Iris pigment epithelial cell (primary cell): ENCODE measurements around the gene CLDN2.

ENCODE experiments used
- DNase-seq: peaks from one replicate; pipeline ENCODE4 v3.0.0-alpha.2; 2011; ENCODE audit warnings: low read depth

Gene CLDN2, protein sequence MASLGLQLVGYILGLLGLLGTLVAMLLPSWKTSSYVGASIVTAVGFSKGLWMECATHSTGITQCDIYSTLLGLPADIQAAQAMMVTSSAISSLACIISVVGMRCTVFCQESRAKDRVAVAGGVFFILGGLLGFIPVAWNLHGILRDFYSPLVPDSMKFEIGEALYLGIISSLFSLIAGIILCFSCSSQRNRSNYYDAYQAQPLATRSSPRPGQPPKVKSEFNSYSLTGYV

DNA sequence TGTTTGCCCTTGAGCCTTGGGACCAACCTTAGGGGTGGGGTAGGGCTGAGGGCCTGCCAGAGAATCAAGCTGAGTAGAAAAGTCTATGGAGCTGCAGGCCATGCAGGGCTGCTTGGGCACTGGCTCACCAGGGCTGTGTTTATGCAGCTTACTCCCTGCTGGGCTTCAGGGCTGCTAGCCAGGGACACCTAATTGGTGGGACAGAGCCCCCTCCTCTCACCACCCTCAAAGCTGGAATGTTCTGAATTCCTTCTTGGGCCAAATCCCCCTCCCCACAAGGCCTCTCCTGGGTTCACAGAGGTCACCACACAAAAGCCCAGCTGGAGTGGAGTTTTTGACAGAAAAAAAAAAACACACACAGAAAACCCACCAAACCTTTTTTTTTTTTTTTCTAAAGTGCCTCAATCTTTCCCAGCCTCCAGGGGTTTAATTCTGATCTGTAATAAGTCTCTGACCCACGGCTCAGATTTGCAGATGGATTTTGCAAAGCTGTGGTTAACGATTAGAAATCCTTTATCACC, at the start of gene CLDN2:
TSS of gene CLDN2 (plus strand) at position 471 of the 521 bp plus-strand sequence. CDS start 7,827 bp downstream, outside the sequence.
- DNase-seq: no peak

DNA sequence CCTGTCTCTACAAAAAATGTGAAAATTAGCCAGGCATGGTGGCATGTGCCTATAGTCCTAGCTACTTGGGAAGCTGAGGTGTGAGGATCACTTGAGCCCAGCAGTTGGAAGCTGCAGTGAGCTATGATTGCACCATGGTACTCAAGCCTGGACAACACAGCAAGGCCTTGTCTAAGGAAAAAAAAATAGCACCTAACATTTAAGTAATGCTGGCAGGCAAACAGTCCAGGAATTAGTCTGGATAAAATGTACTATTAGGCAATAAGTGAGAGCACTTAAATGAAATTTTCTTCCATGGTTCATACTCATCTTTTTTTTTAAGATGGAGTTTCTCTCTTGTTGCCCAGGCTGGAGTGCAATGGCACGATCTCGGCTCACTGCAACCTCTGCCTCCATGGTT, 47.4 kb upstream of the CLDN2 start:
- peak; percentile 55 for DNase-seq

DNA sequence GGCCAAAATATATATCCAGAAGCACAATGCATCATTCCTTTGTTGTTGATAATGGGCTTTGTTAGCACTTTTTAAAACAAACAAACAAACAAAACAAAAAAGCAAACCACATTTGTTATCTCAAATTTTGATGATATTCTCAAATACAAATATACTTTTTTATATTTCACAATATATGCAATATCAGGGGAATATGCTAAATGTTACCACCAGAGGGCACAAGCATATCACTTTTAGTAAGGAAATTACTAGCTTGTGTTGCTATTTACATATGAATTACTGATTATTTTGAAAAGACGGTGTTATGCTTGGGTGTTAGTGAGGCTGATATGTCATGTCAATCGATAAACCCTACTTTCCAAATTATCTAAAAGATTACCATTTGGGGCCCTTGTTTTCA, 46.1 kb upstream of the CLDN2 start:
- DNase-seq: peak; percentile 37

DNA sequence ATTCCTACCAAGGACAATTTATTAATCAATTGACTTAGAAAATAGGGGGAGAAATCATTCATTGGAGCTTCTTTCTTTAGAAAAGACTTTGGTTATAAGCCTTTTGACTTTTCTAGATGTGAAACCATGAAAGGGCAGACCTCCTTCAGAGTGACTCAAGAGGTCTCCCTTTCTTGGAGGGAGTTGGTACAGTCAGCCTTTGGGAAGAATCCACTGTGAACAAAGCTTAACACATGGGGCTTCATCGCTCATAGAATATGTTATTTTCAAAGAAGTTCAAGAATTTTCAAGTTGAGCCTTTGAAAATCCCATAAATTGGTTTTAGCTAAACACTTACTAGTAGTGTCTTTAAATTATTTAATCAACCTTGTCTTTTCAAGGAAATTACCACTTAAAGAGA, 45.1 kb upstream of the CLDN2 start:
- peak; percentile 71 for DNase-seq

DNA sequence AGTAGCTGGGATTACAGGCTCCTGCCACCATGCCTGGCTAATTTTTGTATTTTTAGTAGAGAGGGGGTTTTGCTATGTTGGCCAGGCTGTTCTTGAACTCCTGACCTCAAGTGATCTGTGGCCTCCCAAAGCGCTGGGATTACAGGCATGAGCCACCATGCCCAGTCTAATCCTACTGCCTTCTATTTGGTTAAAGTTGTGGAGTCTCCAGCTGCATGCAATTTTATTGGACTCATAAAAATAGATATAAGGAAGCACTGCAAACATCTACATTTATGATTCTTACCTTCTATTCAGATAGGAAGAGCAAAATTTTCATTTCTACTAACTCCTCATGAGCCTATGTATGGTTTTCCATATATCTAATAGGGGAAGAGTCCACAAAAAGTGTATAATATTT, 30.7 kb upstream of the CLDN2 start:
- no peak for DNase-seq

DNA sequence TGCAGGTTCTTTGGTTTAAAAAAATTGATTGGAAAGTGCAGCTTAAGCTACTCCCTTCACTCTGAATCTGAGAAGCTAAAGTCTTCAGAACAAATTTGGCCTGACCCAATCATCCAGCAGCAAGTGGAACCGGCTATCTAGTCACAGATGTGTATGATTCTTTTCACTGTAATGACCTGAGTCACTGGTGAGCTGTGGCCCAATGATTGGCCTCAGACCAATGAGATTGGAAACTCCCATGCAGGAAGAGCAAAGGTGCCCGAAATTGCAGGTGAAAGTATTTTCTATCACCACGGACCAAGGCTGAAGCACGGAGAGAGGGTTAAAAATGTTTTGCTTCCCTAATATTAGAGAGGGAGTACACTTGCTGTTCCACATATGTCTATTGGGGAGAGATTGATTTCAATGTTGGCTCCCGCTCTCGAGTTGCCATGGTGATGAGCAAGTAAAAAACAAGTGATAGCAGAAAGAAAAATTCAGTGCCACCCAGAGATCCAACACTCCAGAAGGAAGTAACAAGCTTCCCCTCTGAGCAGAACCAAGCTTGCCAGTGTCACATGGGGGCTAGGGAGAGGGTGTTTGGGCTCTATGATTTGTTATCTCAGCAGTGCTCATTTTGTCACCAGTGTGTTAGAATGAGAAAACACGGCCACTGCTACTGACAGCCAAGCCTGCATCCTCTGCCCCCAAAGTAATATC, 28.3 kb upstream of the CLDN2 start:
- DNase-seq: no peak

DNA sequence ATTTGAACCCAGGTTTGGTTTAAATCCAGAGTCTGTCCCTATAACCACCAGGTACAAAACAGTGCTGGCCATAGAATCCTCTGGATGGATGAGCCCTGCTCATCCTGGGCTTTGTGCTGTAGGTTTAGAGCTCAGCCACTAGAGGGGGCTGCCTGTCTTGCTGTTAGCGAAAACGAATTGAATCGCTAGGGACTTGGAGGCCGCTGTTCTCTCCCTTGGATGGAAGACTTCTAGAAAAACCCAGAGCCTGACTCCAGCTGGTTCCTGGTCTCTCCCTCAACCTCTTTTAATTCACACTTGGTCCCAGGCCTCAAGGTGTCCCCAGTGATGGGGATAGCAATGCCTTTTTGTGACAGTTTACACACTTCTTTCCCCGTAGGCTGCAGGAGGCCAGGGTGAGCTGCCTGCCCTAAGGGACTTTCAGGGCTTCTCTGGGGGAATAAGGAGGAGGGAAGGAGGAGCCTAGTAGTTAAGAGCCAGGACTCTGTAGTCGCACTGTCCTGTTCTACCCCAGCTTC, 25.8 kb upstream of the CLDN2 start:
- peak; percentile 77 for DNase-seq

DNA sequence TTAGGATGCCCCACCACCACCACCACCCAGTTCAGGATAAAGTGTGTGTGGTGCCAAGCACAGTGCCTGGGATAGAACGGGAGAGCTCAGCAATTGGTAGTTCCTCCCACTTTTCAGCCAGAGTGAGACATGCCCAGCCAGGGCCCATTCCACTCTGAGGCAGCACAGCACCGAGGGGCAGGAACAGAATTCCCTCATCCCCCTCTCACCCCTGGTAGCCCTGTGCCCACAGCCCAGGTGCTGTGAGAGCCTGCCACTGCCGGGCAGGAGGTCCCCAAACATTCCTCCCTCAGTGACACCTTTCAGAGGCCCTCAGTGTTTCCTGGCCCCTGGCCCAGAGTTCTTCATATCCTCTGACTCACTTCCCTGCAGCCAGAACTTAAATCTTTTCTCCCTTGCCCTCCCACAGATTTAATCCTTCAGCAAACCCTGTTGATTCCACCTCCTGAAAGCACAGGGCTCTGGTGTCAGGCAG, 25.2 kb upstream of the CLDN2 start:
- DNase-seq: peak; percentile 80

DNA sequence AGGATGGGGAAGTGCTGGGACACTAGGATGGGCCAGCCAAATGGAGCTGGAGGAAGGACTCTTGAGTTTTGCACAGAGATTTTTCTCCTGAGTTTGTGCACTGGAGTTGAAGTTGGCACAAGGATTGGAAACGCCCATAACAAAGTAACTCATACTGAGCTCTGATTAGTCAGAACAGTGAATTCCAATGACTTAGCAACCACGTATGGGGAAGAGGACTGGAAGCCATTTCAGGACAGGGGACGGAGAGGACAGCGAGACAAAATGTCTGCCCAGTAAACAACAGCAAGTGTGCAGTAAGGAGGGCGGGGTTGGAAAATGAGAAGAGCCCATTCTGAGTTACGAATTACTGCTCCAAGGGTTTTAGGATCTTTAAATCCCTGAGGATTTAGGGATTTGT, 22.9 kb upstream of the CLDN2 start:
- peak; percentile 70 for DNase-seq

DNA sequence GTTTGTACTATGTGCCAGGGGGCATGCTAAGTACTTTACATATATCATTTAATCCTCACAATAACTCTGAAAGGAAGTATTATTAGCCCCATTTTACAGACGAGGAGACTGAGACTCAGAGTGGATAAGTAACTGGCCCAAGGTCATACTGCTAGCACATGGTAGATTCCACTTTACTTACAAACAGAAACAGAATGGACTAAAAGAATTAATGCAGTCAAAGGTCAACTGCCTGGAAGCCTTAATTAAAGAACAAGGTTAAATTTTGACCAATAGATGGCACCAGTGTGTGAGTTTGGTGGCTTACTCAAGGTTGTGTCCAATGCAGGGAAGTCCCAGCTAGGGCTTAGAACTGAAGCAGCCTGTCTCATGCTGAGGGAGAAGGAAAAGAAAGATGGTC, 21.7 kb upstream of the CLDN2 start:
- peak; percentile 63 for DNase-seq

DNA sequence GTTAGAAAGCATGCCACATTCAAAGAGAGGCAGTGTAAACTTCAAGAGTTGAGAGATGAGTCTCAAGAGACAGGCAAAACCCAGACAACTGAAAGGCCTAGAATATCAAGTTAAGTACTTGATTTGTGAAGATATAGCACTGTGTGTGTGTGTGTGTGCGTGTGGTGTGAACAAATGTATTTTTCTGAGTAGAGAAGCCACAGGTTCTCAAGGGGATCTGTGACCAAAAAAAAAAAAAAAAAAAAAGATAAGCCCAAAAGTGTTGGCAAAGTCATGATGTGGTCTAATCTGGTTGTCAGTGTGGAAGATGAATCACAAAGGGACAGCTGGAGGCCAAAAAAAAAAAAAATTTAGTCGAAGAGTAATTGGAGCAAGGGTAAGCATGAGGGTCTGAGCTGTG, 20.9 kb upstream of the CLDN2 start:
- DNase-seq: peak; percentile 14

DNA sequence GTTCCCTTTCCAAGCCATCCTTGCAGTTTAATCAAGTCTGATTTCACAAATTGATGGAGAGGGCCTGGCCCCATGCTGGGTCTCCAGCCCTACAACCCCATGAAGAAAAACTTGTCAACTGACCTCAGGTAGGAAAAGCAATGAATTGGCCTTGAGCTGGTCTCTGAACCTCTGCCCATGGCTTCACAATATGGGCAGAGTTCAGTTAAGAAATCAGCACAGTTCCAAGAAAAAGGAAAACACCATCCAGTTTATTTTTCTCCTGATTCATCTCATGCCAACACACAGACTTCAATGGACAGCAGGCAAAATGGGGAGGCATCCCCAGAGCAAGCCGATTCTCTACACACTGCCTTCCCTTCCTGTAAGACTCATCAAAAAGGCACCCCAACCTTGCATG, 20.4 kb upstream of the CLDN2 start:
- DNase-seq: no peak

DNA sequence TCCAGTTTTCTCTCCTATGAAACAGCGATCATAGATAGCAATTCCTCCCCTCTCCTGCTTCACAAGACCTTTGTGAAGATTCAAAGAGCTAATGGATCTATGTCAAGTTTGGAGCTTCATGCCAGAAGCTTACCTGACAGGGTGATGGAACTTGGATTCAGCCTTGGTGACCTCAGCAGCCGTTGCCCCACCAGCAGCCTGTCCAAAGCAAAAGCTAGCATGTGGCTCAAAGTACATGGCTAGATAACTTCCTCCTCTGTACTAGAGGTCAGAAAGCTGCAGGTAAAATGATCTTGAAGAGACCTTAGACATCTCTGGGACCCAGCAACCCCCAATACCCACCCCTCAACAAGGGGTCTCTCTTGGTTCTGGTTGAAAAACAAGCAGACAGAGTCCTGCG, 18.9 kb upstream of the CLDN2 start:
- no peak for DNase-seq

DNA sequence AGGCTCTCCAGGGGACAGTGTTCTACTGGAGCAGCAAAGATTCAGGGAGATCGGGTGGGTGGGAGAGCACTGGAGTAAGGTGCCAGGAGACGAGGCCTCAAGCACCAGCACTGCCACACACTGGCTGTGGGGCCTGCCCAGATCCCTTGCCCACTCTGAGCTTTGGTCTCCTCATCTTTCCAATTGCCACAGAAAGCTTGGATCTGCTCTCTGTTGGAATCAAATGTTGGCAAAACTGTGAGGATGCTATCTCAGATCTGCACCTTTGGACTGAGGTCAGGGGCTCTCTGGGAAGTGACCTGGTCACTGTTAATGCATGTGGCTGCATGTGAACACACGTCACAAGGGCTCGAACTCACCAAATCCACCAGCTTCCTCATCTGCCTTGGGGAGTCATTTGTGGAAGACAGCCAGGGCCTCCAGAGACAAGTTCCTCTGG, 18.4 kb upstream of the CLDN2 start:
- DNase-seq: no peak

DNA sequence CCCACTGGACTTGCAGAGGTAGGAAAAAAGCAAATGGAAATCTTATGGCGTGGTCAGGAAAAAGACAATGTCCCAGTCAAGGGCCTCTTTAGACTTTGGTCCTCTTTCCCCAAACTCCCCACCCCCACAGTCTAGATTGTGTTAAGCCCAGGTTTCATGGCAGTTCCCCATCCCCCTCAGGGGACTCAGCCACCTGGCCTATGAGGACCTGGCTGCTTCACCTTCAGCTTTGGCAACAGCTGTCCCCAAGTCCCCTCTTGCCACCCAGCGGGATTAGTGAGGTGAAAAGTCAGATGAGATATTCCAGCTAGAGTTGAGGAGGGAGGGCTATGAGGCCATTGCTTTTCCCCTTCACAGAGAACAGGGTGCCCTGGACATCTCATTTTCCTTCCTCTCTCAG, 17.5 kb upstream of the CLDN2 start:
- DNase-seq: no peak

DNA sequence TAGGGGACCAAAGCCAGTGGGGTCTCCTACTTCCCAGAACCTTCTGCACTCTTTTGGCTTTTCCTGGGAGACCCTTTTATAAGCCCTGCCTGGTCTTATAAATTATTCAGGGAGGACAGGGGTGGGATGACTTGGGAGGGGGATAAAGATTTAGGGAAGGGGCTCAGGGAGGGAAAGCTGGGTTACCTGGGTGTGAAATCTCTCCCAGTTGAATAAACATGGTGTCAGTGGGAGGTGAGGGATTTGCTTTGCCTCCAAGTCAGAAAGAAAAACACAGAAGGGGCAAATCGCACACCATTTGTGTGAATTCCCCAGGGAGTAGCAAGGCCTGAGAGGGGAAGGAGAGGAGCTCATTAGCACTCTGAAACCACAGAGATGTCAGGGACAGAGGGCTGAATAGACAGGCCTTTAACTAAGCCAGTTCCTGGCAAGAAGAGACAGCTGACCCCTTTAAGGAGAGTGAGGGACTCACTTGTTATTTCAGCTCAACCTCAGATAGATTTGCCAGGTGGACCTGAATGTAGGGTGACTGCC, 16.8 kb upstream of the CLDN2 start, which contains the start of gene RIPPLY1:
TSS of gene RIPPLY1 (minus strand) at position 51 of the 534 bp plus-strand sequence. CDS start 54 bp downstream, outside the sequence.
- no peak for DNase-seq

DNA sequence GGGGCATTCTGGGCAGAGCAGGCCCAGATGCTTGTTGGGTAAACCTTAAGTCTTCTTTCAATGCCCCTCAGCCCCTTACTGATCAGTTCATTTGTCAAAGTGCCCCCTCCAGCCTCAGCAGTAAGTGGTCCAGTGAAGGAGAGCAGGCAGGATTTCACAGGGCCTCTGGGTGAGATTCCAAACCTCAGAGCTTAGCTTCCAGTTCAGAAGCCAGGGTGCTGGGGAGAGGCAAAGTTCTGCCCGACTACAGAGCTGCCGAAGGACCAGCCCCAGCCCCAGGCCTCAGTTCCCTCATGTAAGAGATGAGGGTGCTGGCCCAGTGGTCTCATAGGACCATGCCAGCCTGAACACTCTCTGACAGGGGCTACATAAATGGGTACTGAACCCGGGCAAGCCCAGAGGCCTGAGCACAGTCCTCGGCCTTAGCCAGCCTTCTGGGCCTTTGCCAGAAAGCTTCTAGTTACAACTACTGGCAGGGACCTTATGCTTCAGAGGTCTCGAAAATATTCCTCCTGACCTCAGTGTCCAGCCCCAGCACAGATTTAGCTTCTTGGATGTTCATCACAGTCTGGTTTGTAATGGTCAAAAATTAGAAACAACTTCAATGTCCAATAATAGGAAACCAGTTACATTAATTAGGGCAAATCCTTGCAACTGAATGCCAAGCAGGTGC, 16.2 kb upstream of the CLDN2 start:
- no peak for DNase-seq

DNA sequence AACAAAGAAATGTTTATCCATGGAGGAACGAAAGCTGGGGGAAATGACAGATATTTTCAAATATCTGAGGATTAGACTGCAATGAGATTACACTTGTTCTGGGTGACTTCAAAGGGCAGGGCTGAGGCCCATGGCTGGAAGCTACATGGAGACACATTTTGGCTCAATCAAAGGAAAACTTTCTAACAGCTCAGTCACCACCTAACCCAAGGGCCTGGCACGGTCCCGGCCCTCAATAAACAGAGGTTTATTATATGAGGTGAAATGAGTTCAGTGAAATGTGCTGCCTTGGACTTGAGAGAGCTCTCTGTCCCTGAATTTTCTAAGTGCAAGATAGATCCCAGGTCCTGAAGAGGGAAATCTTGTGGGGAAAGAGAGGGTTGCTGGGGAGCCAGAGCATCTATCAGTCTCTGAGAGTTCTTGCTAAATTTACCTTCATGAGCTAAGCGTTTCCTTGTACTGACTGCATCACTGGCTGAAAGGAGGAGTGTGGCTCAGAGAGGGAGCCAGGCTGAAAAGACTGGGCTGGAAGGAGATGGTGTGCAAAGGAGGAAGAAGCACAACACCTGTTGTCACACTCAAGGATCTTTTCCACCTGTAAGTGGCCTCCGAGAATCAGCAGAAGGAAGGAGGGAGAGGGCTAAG, 15.0 kb upstream of the CLDN2 start:
- no peak for DNase-seq

DNA sequence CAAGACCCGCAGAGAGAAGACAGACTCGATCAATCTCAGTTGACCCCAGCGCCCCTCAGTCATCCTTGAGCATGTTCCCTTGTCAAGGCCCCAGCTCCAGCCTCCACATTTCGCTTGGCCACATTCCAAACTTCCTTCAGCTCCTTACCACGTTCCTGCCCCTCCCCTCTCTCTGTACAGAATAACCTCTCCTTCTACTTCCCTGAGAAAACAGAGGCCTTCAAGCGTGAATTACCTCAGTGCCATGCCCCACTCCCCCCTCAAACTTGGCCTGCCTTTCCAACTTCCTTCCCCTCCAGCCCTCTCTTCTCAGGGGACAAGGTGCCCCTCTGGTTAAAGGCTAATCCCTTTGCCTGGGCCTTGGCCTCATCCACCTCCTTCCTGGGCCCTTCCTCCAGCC, 13.8 kb upstream of the CLDN2 start:
- no peak for DNase-seq

DNA sequence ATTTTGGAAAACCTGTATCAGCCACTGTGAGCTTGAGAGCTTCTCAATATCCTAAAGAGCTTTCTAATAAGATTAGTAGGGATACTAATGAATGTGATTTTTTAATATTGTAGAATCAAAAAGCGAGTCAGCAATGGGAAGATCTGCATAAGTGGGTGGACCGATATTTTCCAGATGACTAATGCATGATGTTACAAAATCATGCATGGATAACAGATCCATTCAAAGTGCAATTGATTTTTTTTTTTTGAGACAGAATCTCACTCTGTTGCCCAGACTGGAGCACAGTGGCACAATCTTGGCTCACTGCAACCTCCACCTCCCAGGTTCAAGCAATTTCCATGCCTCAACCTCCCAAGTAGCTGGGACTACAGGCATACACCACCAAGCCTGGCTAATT, 7.3 kb upstream of the CLDN2 start:
- DNase-seq: peak; percentile 56

DNA sequence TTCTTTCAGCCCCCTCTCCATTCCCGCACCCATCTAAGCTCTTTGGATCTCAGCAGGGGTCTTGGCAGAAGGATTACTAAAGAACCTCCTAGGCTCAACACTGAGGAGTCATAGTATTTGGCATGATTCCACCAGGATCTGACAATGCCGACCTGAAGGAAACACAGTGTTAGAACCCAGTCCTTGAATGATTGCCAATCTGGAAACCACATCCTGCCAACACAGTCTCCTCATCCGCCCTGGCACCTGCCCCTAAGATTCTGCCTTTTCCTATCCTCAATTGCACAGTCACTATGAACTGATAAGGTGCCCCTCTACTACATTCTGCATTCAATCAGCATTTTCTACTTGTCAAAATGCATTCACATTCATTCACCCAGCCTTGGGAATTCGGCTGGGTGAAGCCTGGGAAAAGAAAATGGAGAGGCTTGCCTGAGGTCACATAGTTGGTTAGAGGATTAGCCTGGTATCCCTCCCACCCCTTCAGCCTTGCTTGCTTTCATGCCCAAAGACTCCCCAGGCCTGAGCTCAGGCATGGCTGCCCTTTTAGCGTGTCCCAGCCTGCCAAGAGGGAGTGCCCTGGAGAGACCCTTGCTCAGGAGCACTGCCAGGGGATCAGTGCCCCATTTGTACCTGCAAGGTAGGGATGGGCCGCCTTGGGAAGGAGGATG, 2.2 kb upstream of the CLDN2 start:
- DNase-seq: peak; percentile 70
